Keratinocyte (primary cell): Measurements from ENCODE around the gene ATXN2L. TPM values are rescaled to one million over a fixed set of nuclear protein-coding genes. Genes with fewer than 3 reads are reported as not detected.

Experiments
- DNase-seq: peaks from one replicate; pipeline ENCODE4 v3.0.0-alpha.2; 2011; ENCODE audit warnings: low read depth, missing footprints, low spot score
- FAIRE-seq: peaks from 2 replicates; lab custom pipeline; 2011; peaks lifted over from hg19 to GRCh38; lab: Jason Lieb, UNC
- H2AFZ ChIP-seq: 2 replicates; pipeline ENCODE4 v1.6.0; 2012; ENCODE audit warnings: low read length, control low read depth, inconsistent platforms; ENCODE audit not compliant: control insufficient read depth
- H3K27ac ChIP-seq: 2 replicates; pipeline ENCODE4 v1.5.1; 2011; ENCODE audit warnings: low read length; ENCODE audit not compliant: control insufficient read depth, insufficient read depth
- H3K27me3 ChIP-seq: 3 replicates; pipeline ENCODE4 v1.6.0; 2011; ENCODE audit warnings: low read length; ENCODE audit not compliant: control insufficient read depth, insufficient read depth; ENCODE audit errors: extremely low read depth
- H3K36me3 ChIP-seq, 2 experiments: 2 replicates in 1 of 2; 3 replicates in 1 of 2; pipeline ENCODE4 v1.5.1; 2011; ENCODE audit warnings: low read length in 2 of 2, mild to moderate bottlenecking in 1 of 2; ENCODE audit not compliant: control insufficient read depth in 2 of 2, insufficient read depth in 2 of 2; ENCODE audit errors: extremely low read depth in 1 of 2
- H3K4me1 ChIP-seq: 3 replicates; pipeline ENCODE4 v1.5.1; 2011; ENCODE audit warnings: low read length; ENCODE audit not compliant: control insufficient read depth, insufficient read depth; ENCODE audit errors: extremely low read depth
- H3K4me2 ChIP-seq: 3 replicates; pipeline ENCODE4 v1.6.0; 2011; ENCODE audit warnings: low read depth, low read length; ENCODE audit not compliant: control insufficient read depth, insufficient read depth; ENCODE audit errors: extremely low read depth
- H3K4me3 ChIP-seq, 3 experiments: fragments of 200-600 bp in 1 of 3; sonication (generic) in 1 of 3; 2 replicates in 2 of 3; 3 replicates in 1 of 3; pipeline ENCODE4 v1.5.1; 2011 to 2016; ENCODE audit warnings: low read length in 3 of 3, mild to moderate bottlenecking in 3 of 3, control low read depth in 2 of 3, inconsistent platforms in 1 of 3, low read depth in 1 of 3, mixed read lengths in 1 of 3, mixed run types in 1 of 3, moderate library complexity in 1 of 3; ENCODE audit not compliant: control insufficient read depth in 2 of 3, insufficient read depth in 2 of 3; ENCODE audit errors: extremely low read depth in 1 of 3
- H3K79me2 ChIP-seq: 2 replicates; pipeline ENCODE4 v1.6.0; 2012; ENCODE audit warnings: low read length; ENCODE audit not compliant: control insufficient read depth, insufficient read depth
- H3K9ac ChIP-seq: 3 replicates; pipeline ENCODE4 v1.6.0; 2011; ENCODE audit warnings: low read length; ENCODE audit not compliant: control insufficient read depth, insufficient read depth; ENCODE audit errors: extremely low read depth
- H3K9me1 ChIP-seq: 3 replicates; pipeline ENCODE4 v1.6.0; 2011; ENCODE audit warnings: low read length; ENCODE audit not compliant: control insufficient read depth, insufficient read depth; ENCODE audit errors: extremely low read depth
- H3K9me3 ChIP-seq: 2 replicates; pipeline ENCODE4 v1.5.1; 2012; ENCODE audit warnings: low read depth, low read length; ENCODE audit not compliant: control insufficient read depth
- H4K20me1 ChIP-seq: 3 replicates; pipeline ENCODE4 v1.6.0; 2011; ENCODE audit warnings: low read length; ENCODE audit not compliant: control insufficient read depth, insufficient read depth; ENCODE audit errors: extremely low read depth
- CTCF ChIP-seq, 3 experiments: IDR thresholded peaks in 1 of 3; conservative IDR thresholded peaks in 1 of 3; optimal IDR thresholded peaks in 1 of 3; 2 replicates in 2 of 3; 3 replicates in 1 of 3; pipeline versions ENCODE3 to v1.5.1; 2011; ENCODE audit warnings: low read length in 3 of 3, mild to moderate bottlenecking in 3 of 3, moderate library complexity in 2 of 3, control low read depth in 1 of 3, inconsistent platforms in 1 of 3; ENCODE audit not compliant: insufficient read depth in 2 of 3; ENCODE audit errors: extremely low read depth in 1 of 3
- EZH2 ChIP-seq: IDR thresholded peaks from one replicate; pipeline ENCODE4 v1.6.1; 2012; ENCODE audit warnings: inconsistent platforms, mild to moderate bottlenecking, low read length, moderate library complexity
- dilution Hi-C: fragments of 300-500 bp; cut with MboI; formaldehyde crosslinking; loops from one replicate; pipeline ENCODE4 v1.7.0; 2020; ENCODE audit warnings: low sequenced_read_pairs; ENCODE audit not compliant: extremely low pct_ligation_motif_present
- polyA plus RNA-seq, 5 experiments: library from polyadenylated mRNA; depleted of rRNA in 3 of 5; stranded (reverse) in 3 of 5; stranded (forward) in 1 of 5; unstranded in 1 of 5; fragments of >200 nt; gene quantifications; 1 replicate in 1 of 5; 2 replicates in 3 of 5; 3 replicates in 1 of 5; pipeline versions ENCODE4 v1.2.1 to v1.2.3, GENCODE V29; 2011 to 2012; ENCODE audit warnings: missing spikeins in 2 of 5, low read depth in 1 of 5, low replicate concordance in 1 of 5

The ATXN2L gene
- polyA plus RNA-seq, 1 donor (not counting 4 experiments of a cell fraction or from before 2014, with no cell fraction given), result 11.8 TPM

GRCh38 chr16:28876973-28877654, 54.3 kb downstream of the ATXN2L start:
- peaks cover 14% of the 10 kb centered on the region for H3K4me1 ChIP-seq
- H3K36me3 ChIP-seq, result peaks cover 9% of the 10 kb centered on the region in 2 experiments
- no peaks in the 10 kb centered on the region for H3K9me1 ChIP-seq
- no peak overlapping the region for H3K4me3 ChIP-seq
- H3K9me3 ChIP-seq, result no peaks in the 10 kb centered on the region
- dilution Hi-C loops, result no loop called here
- no peak overlapping the region for H2AFZ ChIP-seq
- FAIRE-seq, result no peak
- H3K27me3 ChIP-seq, result peaks cover 10% of the 10 kb centered on the region
- H3K9ac ChIP-seq, result no peak overlapping the region
- H3K27ac ChIP-seq, result no peak overlapping the region
- TF ChIP-seq EZH2 (no peak), CTCF (optimal IDR thresholded peaks at IDR 0.05 in 1 of 3, IDR thresholded peaks at IDR 0.05 in 1 of 3, conservative IDR thresholded peaks at IDR 0.05 in 1 of 3; ENCODE audit: extremely low read depth in 1 of 3, insufficient read depth in 2 of 3, low read length in 3 of 3) (no peak)
- H4K20me1 ChIP-seq, result no peaks in the 10 kb centered on the region
- H3K79me2 ChIP-seq, result no peaks in the 10 kb centered on the region
- no peak overlapping the region for H3K4me2 ChIP-seq
- DNase-seq, result no peak

- peaks cover 6 to 9% of the 10 kb centered on the region in 2 experiments for H3K36me3 ChIP-seq
- H3K79me2 ChIP-seq, result no peaks in the 10 kb centered on the region
- TF ChIP-seq CTCF (optimal IDR thresholded peaks at IDR 0.05 in 1 of 3, IDR thresholded peaks at IDR 0.05 in 1 of 3, conservative IDR thresholded peaks at IDR 0.05 in 1 of 3; ENCODE audit: extremely low read depth in 1 of 3, insufficient read depth in 2 of 3, low read length in 3 of 3) (no peak), EZH2 (no peak)
- no peaks in the 10 kb centered on the region for H4K20me1 ChIP-seq
- H3K9ac ChIP-seq, result no peak overlapping the region
- H3K9me1 ChIP-seq, result no peaks in the 10 kb centered on the region
- no peak for DNase-seq
- H3K4me2 ChIP-seq, result no peak overlapping the region
- peaks cover 14% of the 10 kb centered on the region for H3K4me1 ChIP-seq
- no peak for FAIRE-seq
- H3K27me3 ChIP-seq, result peaks cover 15% of the 10 kb centered on the region
- dilution Hi-C loops, result no loop called here
- no peak overlapping the region for H3K4me3 ChIP-seq
- no peak overlapping the region for H2AFZ ChIP-seq
- H3K27ac ChIP-seq, result no peak overlapping the region
- no peaks in the 10 kb centered on the region for H3K9me3 ChIP-seq
These were observed 54.8 kb downstream of the ATXN2L start for GRCh38 chr16:28877655-28878000.
